Aorta (tissue), 5 donors: Measurements from ENCODE around the gene PNMA6F. TPM values are rescaled to one million over a fixed set of nuclear protein-coding genes. Genes with fewer than 3 reads are reported as not detected.

Experiments used
- ATAC-seq: fragments of 200-7000 bp; cut with Tn5 transposase; one replicate; pipeline ENCODE4 v1.9.1; 2022; ENCODE audit warnings: moderate library complexity; ENCODE audit not compliant: low FRiP score
- DNase-seq, 2 donors: peaks; one replicate each; pipeline ENCODE4 v3.0.0-alpha.2; 2020
- H3K27ac ChIP-seq, 2 donors: one replicate each; pipeline ENCODE4 v1.5.1; 2013; ENCODE audit warnings: low read length in 2 of 2, mild to moderate bottlenecking in 2 of 2, moderate library complexity in 2 of 2, control low read depth in 1 of 2, inconsistent platforms in 1 of 2, low read depth in 1 of 2
- H3K27me3 ChIP-seq, 2 donors: one replicate each; pipeline ENCODE4 v1.6.1; 2013; ENCODE audit warnings: control low read depth in 1 of 2, low read length in 1 of 2, mild to moderate bottlenecking in 1 of 2, moderate library complexity in 1 of 2; ENCODE audit not compliant: insufficient read depth in 2 of 2, control insufficient read depth in 1 of 2
- H3K36me3 ChIP-seq, 2 donors: one replicate each; pipeline ENCODE4 v1.6.1; 2013; ENCODE audit warnings: control low read depth in 1 of 2, low read length in 1 of 2, mild to moderate bottlenecking in 1 of 2; ENCODE audit not compliant: insufficient read depth in 2 of 2, control insufficient read depth in 1 of 2
- H3K4me1 ChIP-seq, 2 donors: one replicate each; pipeline ENCODE4 v1.6.1; 2013; ENCODE audit warnings: low read length in 2 of 2, control low read depth in 1 of 2, mild to moderate bottlenecking in 1 of 2, moderate library complexity in 1 of 2; ENCODE audit not compliant: insufficient read depth in 2 of 2, control insufficient read depth in 1 of 2
- H3K4me3 ChIP-seq, 2 donors: one replicate each; pipeline ENCODE4 v1.5.1; 2013; ENCODE audit warnings: low read length in 2 of 2, control low read depth in 1 of 2, mild to moderate bottlenecking in 1 of 2
- H3K9me3 ChIP-seq: one replicate; pipeline ENCODE4 v1.6.1; 2013; ENCODE audit warnings: mild to moderate bottlenecking, low read length; ENCODE audit not compliant: control insufficient read depth
- WGBS, 2 donors: extraction: QIAGEN DNeasy Blood & Tissue Kit; methylation state at CpG; one replicate each; pipeline ENCODE4 v1.1.7; 2013; 5-methylcytosine and 5-hydroxymethylcytosine counted together
- intact Hi-C, 2 donors: fragments of 100-400 bp; cut with DNase I; formaldehyde crosslinking; loops; one replicate each; pipeline versions ENCODE4 v1.14.2 to v1.15.0; 2022
- polyA plus RNA-seq, 2 donors: library from polyadenylated mRNA; stranded (reverse); fragments of 200-250 nt; gene quantifications; one replicate each; pipeline ENCODE4 v1.2.3, GENCODE V29; 2013
- total RNA-seq, 2 donors: library from RNA; stranded (reverse); fragmentation: NEBNext Ultra II Directional; extraction: Animal tissue kit (Norgen Biotek cat#: 25700); gene quantifications; one replicate each; pipeline ENCODE4 v1.2.1, GENCODE V29; 2021
- donor health status: healthy with polysubstance abuse.
- donor health status: Bipolar disorder and iron deficiency.
- donor health status: DM: no; HTN: no; CAD: no.
- donor health status: DM: no; HTN: no; CAD: no.
- donor health status: DM: yes; HTN: yes; CAD: no.

PNMA6F gene
- total and polyA plus RNA-seq, 4 donors = not detected

GRCh38 chrX:153307276-153308178 is 14.0 kb downstream of the PNMA6F start:
- intact Hi-C loops = no loop called here
- no peak for DNase-seq
- Histone ChIP-seq H3K4me3 (no peak overlapping the region), H3K9me3 (no peaks in the 10 kb centered on the region), H3K4me1 (no peaks in the 10 kb centered on the region), H3K27ac (no peak overlapping the region), H3K27me3 (no peaks in the 10 kb centered on the region), H3K36me3 (no peaks in the 10 kb centered on the region)
- WGBS, 2 donors = 71 to 77% methylated on average over 12 of the region's 12 CpGs
- ATAC-seq = no peak

GRCh38 chrX:153306527-153307115 is 14.9 kb downstream of the PNMA6F start:
- Histone ChIP-seq H3K27ac (no peak overlapping the region), H3K36me3 (no peaks in the 10 kb centered on the region), H3K4me1 (no peaks in the 10 kb centered on the region), H3K4me3 (no peak overlapping the region), H3K9me3 (no peaks in the 10 kb centered on the region), H3K27me3 (no peaks in the 10 kb centered on the region)
- DNase-seq = no peak
- intact Hi-C loops = no loop called here
- no peak for ATAC-seq
- WGBS, 2 donors = 82 to 83% methylated on average over 17 of the region's 17 CpGs

DNA sequence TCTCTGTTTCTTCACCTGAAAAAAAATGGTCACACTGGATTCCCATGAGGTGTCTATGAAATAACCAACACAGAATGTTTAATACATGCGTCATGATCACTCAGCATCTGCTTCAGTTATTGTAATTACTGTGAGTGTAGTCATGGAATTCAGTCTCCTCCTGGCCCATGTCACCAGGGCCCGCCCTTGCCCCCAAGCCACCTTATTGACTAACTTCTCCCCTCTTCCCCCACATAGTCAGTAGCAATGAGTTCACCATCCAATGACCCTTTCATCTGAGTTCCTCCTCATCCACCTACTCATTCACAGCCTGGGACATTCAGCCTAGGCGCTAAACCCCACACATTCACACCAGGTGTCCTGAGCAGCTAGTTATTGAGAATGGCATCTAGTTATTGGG is 15.6 kb downstream of the PNMA6F start:
- Histone ChIP-seq H3K36me3 (no peaks in the 10 kb centered on the region), H3K4me3 (no peak overlapping the region), H3K27ac (no peak overlapping the region), H3K9me3 (no peaks in the 10 kb centered on the region), H3K27me3 (no peaks in the 10 kb centered on the region), H3K4me1 (no peaks in the 10 kb centered on the region)
- 85 to 95% methylated on average over 3 of the region's 3 CpGs for WGBS, 2 donors
- intact Hi-C loops = no loop called here
- no peak for DNase-seq
- no peak for ATAC-seq

GRCh38 chrX:153304988-153305736 is 16.4 kb downstream of the PNMA6F start:
- intact Hi-C loops = no loop called here
- Histone ChIP-seq H3K27ac (no peak overlapping the region), H3K36me3 (no peaks in the 10 kb centered on the region), H3K4me1 (no peaks in the 10 kb centered on the region), H3K4me3 (no peak overlapping the region), H3K27me3 (no peaks in the 10 kb centered on the region), H3K9me3 (no peaks in the 10 kb centered on the region)
- ATAC-seq (no peak), DNase-seq (no peak)
- 66 to 82% methylated on average over 9 of the region's 9 CpGs for WGBS, 2 donors

GRCh38 chrX:153303276-153304262 is 18.0 kb downstream of the PNMA6F start:
- Histone ChIP-seq H3K36me3 (no peaks in the 10 kb centered on the region), H3K9me3 (no peaks in the 10 kb centered on the region), H3K4me1 (no peaks in the 10 kb centered on the region), H3K4me3 (no peak overlapping the region), H3K27ac (no peak overlapping the region), H3K27me3 (no peaks in the 10 kb centered on the region)
- intact Hi-C loops = no loop called here
- 51 to 62% methylated on average over 12 of the region's 12 CpGs for WGBS, 2 donors
- ATAC-seq (no peak), DNase-seq (no peak)

DNA sequence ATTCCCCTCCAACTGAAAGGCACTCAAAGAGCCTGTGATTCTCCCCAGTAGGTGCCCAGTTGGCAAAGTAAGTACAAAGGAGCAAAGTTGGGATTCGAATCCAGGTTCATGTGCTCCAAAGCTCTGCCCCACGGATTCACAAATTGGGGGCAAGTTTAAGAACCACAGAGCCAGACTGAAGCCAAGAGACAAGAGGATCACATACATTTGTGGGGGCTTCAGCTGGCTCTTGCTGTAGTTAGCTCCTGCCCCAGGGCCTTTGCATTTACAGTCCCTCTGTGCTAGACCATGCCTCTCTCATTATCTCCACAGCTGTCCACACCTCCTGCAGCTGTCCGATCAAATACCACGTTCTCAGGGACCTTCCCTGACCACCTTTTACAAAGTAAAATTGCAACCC is 18.8 kb downstream of the PNMA6F start:
- DNase-seq = no peak
- H3K36me3 ChIP-seq = no peaks in the 10 kb centered on the region
- no peak overlapping the region for H3K4me3 ChIP-seq
- H3K27ac ChIP-seq = no peak overlapping the region
- no peak for ATAC-seq
- H3K9me3 ChIP-seq = no peaks in the 10 kb centered on the region
- no peaks in the 10 kb centered on the region for H3K4me1 ChIP-seq
- no peaks in the 10 kb centered on the region for H3K27me3 ChIP-seq
- WGBS, 2 donors = 65 to 89% methylated on average over 4 of the region's 4 CpGs
- intact Hi-C loops = no loop called here

DNA sequence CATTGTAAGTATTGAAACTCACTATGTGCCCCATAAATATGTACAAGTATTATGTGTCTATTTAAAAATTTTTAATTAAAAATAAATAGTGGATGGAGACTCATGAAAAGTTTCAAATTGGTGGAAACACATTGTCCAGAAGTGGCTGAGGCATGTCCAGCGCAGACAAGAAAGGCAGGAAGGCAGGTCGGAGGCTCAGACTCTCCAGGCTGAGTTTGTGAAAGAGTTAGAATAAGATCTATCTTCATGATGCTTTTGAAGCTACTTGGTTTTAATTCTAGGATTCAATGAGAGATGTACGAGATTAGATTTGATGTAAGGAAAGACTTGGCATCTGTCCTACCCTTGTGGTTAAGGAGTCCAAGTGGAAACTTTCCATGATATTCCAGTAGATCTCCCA is 19.8 kb downstream of the PNMA6F start:
- Histone ChIP-seq H3K4me3 (no peak overlapping the region), H3K9me3 (no peaks in the 10 kb centered on the region), H3K27ac (no peak overlapping the region), H3K27me3 (no peaks in the 10 kb centered on the region), H3K4me1 (no peaks in the 10 kb centered on the region), H3K36me3 (no peaks in the 10 kb centered on the region)
- DNase-seq = no peak
- 74% methylated on average over 3 of the region's 3 CpGs for WGBS, 2 donors
- intact Hi-C loops = no loop called here
- ATAC-seq = no peak

GRCh38 chrX:153299855-153300254 is 21.7 kb downstream of the PNMA6F start:
- 41 to 54% methylated on average over 5 of the region's 5 CpGs for WGBS, 2 donors
- ATAC-seq (no peak), DNase-seq (no peak)
- Histone ChIP-seq H3K9me3 (no peaks in the 10 kb centered on the region), H3K36me3 (no peaks in the 10 kb centered on the region), H3K4me1 (no peaks in the 10 kb centered on the region), H3K27ac (no peak overlapping the region), H3K4me3 (no peak overlapping the region), H3K27me3 (no peaks in the 10 kb centered on the region)
- intact Hi-C loops = no loop called here
